GM18861 (cell line): ENCODE measurements around the gene WDR27.

ENCODE experiments used
- ATAC-seq: cut with Tn5 transposase; IDR thresholded peaks from one replicate; pipeline ENCODE4 v1.9.1; 2021; ENCODE audit not compliant: unreplicated experiment

Gene WDR27

GRCh38 chr6:169641461-169642085 lies 60.3 kb downstream of the WDR27 start:
- ATAC-seq = no peak

- no peak for ATAC-seq
Observed at GRCh38 chr6:169640983-169641382, 60.8 kb downstream of the WDR27 start.

GRCh38 chr6:169640351-169640852 lies 61.4 kb downstream of the WDR27 start:
- ATAC-seq = no peak

- no peak for ATAC-seq
Observed at GRCh38 chr6:169639653-169640278, 62.1 kb downstream of the WDR27 start.

DNA sequence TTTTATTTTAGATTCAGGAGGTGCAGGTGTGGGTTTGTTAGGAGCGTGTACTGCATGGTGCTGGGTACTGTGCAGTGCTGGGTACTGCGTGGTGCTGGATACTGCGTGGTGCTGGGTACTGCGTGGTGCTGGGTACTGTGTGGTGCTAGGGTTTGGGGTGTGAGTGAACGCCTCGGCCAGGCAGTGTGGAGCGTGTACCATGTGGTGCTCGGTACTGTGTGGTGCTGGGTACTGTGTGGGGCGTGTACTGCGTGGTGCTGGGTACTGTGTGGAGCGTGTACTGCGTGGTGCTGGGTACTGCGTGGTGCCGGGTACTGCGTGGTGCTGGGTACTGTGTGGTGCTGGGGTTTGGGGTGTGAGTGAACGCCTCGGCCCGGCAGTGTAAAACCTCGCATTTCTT lies 62.9 kb downstream of the WDR27 start:
- no peak for ATAC-seq

DNA sequence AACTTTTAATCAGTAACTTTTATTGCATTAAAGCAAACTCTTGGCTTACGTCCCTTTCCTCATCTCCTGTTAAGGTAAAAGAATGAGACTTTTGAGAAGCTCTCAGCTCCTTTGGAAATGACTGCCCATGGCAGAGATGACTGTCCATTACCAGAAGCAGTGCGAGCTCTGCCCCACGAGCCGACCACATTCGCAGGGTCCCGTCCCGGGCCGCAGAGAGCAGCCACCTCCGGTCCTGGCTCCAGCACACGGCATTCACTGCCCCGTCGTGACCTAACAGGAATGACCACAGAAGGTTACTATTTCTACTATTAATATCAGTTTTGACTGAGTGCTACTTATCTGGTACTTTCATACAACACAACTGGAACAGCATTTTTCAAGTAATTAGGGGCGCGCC lies 63.4 kb downstream of the WDR27 start:
- no peak for ATAC-seq

DNA sequence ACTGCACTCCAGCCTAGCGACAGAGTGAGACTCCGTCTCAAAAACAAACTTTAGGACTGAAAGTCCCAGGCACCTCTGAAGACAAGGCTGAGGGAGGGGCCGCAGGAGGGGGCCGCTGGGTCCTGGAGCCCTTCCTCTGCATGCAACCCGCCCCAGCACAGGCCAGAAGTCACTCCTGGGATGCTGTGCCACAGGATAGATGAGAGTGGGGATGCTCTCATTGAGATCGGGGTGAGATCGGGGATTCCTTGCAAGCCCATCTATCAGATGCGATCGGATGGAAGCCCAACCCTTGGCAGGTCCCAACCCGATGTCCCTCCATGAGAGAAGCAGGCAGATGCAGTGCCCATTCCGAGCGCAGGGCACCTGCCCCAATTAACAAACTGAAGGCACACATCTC lies 66.5 kb downstream of the WDR27 start:
- no peak for ATAC-seq

- ATAC-seq = no peak
Observed at GRCh38 chr6:169632841-169633240, 69.0 kb downstream of the WDR27 start.

- ATAC-seq = no peak
Observed at GRCh38 chr6:169629256-169629655, 72.6 kb downstream of the WDR27 start.

DNA sequence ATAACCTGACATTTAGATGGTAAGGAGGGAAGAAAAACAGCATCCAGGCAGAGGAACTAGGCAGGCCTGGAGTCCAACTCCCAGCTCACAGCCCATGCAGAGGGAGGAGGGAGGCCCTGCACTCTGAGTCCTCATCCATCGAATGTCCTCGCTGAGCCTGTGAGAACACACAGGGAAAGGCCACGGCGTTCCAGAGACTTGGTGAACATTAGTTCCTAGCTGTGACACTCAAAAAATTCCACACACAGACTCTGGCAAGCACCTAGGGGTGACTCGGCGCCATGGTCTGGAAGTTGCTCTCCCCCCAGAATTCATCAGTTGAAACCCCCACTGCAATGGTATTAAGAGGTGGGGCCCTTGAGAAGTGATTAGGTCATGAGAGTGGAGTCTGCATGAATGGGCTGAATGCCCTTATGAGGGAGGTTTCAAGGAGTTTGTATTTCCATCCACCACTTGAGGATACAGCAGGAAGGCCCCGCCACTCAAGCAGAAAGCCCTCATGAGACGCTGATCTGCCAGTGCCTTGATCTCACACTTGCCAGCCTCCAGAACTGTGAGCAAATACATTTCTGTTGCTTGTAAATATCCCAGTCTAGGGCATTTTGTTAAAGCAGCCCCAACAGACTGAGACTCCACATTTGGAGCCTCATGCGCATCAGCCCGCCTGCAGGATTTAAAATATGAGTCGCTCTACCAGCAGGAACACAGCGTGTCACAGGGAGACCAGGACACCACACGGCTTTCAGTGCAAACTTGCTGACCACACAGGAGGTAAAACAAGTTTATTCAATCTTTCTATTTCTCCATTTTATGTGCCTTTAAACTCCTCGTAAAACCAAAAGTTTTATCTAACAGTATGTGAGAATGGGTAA lies 73.9 kb downstream of the WDR27 start:
- ATAC-seq = no peak

- no peak for ATAC-seq
Observed at GRCh38 chr6:169626649-169627048, 75.2 kb downstream of the WDR27 start.

GRCh38 chr6:169626169-169626568 lies 75.7 kb downstream of the WDR27 start:
- no peak for ATAC-seq

DNA sequence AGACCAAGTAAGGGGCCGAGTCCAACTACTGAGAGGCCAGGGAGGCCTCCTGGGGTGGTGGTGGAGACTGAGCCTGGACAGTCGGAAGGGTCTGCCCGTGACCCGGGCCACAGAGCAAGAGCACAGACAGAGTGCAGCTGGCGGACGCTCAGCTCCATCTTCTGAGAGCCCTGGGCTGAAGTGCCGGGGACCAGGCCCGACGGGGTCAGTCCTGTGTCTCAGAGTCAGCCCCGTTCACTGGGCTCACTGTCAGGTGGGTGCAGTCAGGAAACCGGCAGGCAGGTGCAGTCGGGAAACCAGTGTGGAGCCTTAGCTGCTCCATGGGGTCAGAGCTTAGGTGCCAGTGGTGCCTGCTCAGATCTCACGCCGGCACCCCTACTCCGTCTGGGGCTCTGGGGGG lies 76.5 kb downstream of the WDR27 start:
- no peak for ATAC-seq

GRCh38 chr6:169624785-169625184 lies 77.0 kb downstream of the WDR27 start:
- ATAC-seq = no peak

DNA sequence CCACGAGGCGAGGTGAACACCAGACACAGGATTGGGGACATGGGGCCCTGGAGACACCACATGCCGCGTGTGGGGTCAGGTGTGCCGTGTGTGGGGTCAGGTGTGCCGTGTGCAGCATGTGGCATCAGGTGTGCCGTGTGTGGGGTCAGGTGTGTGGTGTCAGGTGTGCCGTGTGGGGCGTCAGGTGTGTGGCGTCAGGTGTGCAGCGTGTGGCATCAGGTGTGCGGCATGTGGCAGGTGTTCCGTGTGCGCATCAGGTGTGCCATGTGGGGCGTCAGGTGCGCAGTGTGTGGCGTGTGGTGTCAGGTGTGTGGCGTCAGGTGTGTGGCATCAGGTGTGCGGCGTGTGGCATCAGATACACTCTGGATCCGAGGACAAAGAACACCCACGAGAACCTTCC lies 77.9 kb downstream of the WDR27 start:
- ATAC-seq = no peak

DNA sequence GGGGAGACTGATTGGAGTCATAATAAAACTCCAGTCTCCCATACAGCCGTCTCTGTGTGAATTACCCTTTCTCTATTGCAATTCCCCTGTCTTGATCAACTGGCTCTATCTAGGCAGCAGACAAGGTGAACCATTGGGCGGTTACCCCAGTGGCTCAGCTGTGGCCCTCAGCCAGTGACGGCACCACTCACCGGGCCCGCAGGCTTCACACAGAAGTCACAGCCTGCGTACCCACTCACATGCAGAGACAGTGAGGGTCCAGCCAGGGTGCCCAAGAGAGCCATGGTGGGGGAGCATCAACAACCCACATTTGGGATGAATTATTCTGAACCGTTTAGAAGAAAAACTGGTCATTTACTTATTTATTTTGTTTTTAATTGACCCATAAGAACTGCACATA lies 78.5 kb downstream of the WDR27 start:
- ATAC-seq = no peak

GRCh38 chr6:169622618-169623017 lies 79.2 kb downstream of the WDR27 start:
- ATAC-seq = no peak

DNA sequence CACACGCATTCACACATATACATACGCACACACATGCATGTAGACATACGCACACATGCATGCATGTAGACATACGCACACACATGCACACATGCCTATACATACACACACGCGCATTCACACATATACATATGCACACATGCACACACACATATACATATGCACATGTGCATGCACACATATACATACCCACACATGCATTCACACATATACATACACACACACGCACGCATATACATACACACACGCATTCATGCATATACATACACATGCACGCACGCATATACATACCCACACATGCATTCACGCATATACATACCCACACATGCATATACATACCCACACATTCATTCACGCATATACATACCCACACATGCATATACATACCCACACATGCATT lies 80.5 kb downstream of the WDR27 start:
- ATAC-seq = no peak

DNA sequence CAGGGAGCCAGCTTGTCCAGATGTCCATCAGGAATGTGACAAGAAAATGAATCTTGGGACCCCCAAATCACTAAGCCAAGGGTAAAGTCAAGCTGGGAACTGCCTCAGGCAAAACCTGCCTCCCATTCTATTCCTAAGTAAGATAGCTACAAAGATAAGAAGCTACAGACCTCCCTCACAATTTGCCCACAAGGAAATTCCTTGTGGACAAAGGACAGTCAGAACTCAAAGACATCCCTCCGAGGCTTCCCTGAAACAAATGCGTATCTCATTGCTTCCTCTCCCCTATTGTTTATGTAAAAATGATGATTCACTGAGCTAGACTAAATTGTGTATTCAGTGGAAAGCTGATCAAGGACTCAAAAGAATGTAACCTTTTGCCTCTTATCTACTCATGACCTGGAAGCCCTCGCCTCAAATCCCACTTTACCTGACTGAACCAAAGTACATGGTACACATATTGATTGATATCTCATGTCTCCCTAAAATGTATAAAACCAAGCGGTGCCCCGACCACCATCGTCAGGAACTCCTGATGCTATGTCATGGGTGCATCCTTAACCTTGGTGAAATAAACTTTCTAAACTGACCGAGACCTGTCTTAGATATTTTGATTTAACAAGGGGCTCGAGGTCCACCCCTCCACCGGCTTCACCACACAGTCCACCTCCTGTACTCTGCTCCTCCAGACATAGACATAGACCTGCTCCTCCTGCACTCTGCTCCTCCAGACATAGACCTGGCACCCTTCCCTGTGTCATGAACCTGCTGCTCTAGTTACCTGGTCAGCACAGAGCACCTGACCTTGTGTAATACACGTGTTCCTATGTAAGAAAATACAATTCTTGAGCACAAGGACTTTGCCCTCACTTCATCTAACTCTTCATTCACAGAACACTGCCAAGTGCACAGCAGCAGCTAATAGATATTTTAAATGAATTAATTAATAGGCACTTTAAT lies 81.4 kb downstream of the WDR27 start:
- ATAC-seq = no peak

- no peak for ATAC-seq
Observed at GRCh38 chr6:169619650-169620049, 82.2 kb downstream of the WDR27 start.
